HG02870 (cell line): Measurements from ENCODE around the gene BSCL2.
"Not testable (repeated sequence)": the region's sequence is repeated elsewhere in the genome, so short reads cannot be mapped to it uniquely, and the experiment has no call there.

Experiments
- ATAC-seq: cut with Tn5 transposase; IDR thresholded peaks from one replicate; pipeline ENCODE4 v1.9.1; 2021; ENCODE audit warnings: mild to moderate bottlenecking, moderate library complexity; ENCODE audit not compliant: unreplicated experiment

The BSCL2 gene

GRCh38 chr11:62664405-62665074 is 42.7 kb downstream of the BSCL2 start:
- ATAC-seq: peak; percentile 10

- no peak for ATAC-seq
Observed at GRCh38 chr11:62656796-62657429, 50.3 kb downstream of the BSCL2 start.

DNA sequence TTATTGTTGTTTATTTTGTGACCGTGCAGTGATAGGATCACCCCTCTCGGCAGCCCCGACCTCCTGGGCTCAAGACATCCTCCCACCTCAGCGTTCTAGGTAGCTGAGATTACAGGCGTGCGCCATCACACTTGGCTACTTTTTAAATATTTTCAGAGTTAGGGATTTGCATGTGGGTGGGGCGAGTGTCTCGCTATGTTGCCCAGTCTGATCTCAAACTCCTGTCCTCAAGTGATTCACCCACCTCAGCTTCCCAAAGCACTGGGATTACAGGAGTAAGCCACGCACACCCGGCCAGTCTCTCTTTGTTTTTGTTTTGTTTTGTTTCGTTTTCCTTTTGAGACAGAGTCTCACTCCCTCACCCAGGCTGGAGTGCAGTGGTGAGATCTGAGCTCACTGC is 52.9 kb downstream of the BSCL2 start:
- ATAC-seq: no peak

DNA sequence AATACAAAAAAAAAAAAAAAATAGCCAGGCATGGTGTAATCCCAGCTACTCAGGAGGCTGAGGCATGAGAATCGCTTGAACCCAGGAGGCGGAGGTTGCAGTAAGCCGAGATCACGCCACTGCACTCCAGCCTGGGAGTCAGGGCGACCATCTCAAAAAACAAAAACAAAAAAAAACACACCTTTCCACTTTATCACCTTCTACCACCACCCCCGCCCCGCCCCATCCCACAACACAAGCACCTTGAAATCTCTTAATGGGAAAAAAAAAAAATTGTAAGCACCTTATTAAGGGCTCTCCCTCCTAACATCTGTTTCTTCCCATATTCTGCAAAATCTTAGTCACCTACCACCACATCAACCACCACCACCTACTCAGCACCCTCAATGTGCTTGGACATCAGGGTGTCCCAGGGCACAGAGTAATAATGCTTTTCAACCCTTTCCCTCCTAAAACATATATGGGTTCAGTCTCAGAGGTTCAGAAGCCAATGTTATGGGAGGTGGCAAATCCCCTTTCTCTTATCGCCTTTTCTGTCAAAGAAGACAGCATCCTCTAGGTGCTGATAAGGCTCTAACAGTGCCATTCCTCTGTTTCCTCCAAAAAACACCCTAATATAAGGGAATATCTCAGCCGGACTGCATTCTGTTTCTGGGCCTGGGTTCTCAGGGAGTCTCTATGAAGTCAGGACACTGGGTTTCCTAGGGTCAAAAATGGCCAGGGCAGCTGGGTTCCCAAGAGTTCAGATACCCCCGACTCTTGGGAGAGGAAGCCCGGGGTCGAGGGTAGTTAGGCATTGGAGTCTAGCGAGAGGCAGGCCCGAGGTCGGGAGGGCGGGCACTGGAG is 54.8 kb downstream of the BSCL2 start:
- ATAC-seq: no peak

GRCh38 chr11:62650283-62650682 is 56.9 kb downstream of the BSCL2 start:
- ATAC-seq: not testable (repeated sequence)

- ATAC-seq: no peak
Observed at GRCh38 chr11:62649486-62649885, 57.7 kb downstream of the BSCL2 start.

- ATAC-seq: no peak
Observed at GRCh38 chr11:62648967-62649364, 58.3 kb downstream of the BSCL2 start.

- ATAC-seq: no peak
Observed at GRCh38 chr11:62648185-62648966, 58.8 kb downstream of the BSCL2 start.

DNA sequence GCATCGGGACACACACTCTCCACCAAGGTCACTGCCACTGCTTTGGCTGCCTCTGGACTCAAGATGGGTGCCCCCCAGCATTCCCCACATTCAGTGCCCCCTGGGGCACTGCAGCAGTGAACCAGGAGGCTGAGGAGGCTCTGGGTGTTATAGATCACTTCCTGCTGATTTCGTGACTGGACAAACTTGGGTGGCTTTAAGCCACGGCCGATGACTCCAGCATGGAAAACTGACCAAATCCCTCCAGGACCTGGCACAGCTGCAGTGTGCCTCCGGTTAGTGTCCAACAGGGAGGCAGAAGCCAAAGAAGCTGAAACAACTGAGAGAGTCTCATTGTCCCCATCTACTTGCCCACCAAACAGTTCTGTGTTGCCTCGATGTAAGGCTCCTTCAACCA is 59.6 kb downstream of the BSCL2 start:
- no peak for ATAC-seq

DNA sequence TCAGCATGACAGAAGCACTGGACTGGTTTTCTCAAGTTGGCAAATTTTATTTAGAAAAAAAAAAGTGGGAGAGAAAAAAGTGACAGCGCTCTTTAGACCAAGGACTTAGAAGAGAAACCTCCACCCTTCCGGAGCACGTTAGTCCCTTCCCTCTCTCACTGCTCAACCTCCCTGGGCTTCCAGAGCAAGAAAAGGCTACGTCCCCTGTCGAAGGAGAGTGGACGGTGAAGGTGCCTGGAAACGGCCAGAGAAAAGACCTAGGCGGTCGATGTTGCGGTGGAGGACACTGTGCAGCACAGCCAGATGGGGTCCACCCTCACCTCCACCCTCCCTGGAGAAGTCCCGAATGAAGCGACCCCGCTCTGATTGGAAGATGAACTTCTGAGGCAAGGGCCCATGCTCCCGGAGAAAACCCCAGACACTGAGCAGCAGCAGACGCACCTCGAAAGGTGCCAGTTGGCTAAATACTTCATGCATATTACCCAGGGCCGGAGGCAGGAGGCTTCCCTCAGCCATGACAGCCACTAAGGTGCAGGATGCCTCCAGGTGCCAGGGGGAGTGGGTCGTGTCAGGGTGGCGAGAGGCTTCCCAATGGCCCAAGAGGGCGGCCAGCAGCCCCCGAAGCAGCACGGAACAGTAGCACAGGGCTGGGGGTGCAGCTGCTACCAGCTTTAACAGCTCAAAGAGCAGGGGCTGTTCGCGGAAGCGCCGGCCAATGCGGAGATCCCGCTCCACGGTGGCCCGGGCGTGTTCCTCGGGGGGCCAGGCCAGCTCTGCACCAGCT is 60.2 kb downstream of the BSCL2 start:
- ATAC-seq: no peak

DNA sequence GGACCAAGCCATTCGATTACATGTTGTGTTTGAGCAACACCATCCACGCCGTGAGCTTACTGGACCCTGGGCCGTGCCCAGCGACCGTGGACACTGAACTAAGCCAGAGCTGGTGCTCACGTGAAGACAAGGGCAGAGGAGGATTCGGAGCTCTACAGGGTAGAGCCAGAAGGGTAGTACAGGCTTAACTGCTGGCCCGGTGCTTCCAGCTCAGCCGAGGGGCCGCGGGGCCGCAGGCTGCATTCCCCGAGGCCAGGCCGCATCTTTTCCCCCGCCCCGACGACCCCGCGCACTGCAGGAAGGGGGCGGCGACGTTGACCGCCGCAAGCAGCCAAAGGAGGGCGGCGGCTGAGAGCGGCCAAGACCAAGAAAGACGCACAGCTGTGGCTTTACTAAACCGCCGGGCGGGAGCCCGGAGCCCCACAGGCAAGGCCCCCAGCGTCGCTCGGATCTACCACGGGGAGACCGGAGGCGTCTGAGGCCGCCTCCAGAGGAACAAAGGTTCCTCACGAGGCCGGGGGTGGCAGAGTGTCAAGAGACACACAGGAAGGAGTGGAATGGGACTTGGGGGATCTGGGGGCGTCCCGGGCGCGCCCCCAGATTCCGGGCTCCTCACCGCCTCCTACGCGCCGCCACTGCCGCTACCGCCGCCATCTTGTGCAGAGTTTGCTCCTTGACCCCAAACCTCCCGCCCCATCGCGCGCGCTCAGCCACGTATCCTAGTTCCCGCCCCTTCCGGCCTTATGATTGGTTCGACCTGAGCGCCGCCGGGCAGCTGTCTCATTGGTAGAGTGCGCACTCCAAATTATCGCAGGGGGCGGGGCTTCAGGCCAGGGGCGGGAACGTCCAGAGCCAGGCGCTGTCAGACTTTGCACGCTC is 61.0 kb downstream of the BSCL2 start, which contains the start of gene GANAB:
Gene GANAB (minus strand): TSS at position 668 of the 879 bp plus-strand sequence. CDS start 14 bp downstream, at position 654.
- peak; percentile 90 for ATAC-seq

DNA sequence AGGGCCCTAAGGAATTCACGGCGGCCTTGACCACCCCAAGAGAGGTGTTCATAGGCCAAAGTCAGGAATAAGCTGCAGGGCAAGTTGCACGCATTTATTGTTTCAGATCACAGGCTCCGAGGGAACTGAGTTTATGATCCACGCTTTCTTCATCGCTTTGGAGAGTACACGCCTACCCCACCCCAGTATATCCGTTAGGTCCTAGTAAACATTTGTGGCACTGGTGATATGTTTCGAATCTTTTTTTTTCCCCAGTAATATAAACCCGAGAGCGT is 61.6 kb downstream of the BSCL2 start:
- no peak for ATAC-seq

DNA sequence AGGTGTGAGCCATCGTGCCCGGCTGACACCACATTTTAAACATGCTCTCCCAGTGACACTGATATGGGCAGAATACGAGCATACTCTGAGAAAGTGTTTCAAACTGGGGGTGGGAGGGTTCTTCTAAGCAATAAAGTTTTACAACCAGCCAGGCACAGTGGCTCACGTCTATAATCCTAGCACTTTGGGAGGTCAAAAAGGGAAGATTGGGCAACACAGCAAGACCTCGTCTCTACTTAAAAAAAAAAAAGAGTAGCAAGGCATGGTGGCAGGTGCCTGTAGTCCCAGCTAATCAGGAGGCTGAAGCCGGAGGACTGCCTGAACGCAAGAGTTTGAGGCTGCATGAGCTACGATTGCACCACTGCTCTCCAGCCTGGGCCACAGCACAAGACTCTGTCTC is 63.0 kb downstream of the BSCL2 start:
- no peak for ATAC-seq
